ENCODE results near the gene RSPH10B2. TPM values are rescaled to one million over a fixed set of nuclear protein-coding genes. Genes with fewer than 3 reads are reported as not detected.

The RSPH10B2 gene
- total and polyA plus RNA-seq, 9 of the 15 experiments (the other 6 are each of a cell fraction or from before 2014, with no cell fraction given): 0.04 to 0.11 (median 0.08) TPM; not detected in 5

- TF ChIP-seq TRIM25 (IDR thresholded peaks at IDR 0.05; ENCODE audit: borderline replicate concordance) (no peak), NR2C2 (CRISPR knock-in tag; IDR thresholded peaks at IDR 0.05) (no peak; the same call in 1 of the 2 replicates), NR2C2 (tag; IDR thresholded peaks at IDR 0.05) (peak; percentile 94), TCF3 (CRISPR knock-in tag; IDR thresholded peaks at IDR 0.05) (no peak), ZMIZ1 (IDR thresholded peaks at IDR 0.05; ENCODE audit: low read depth in 2 of 2, low read length in 2 of 2) (no peak), ZNF124 (CRISPR knock-in tag; IDR thresholded peaks at IDR 0.05) (no peak), ZNF609 (CRISPR knock-in tag; IDR thresholded peaks at IDR 0.05; ENCODE audit: borderline replicate concordance) (no peak), SMARCA5 (IDR thresholded peaks at IDR 0.05) (no peak), FOXJ3 (CRISPR knock-in tag; IDR thresholded peaks at IDR 0.05) (no peak), ZNF347 (CRISPR knock-in tag; IDR thresholded peaks at IDR 0.05; ENCODE audit: low read depth) (no peak), NBN (IDR thresholded peaks at IDR 0.05; ENCODE audit: low read depth) (no peak), POLR2AphosphoS2 (IDR thresholded peaks at IDR 0.05; ENCODE audit: low read length) (no peak), U2AF2 (optimal IDR thresholded peaks at IDR 0.05; ENCODE audit: low read depth, low read length) (no peak), ZSCAN29 (IDR thresholded peaks at IDR 0.05) (no peak), BRD4 (IDR thresholded peaks at IDR 0.05) (no peak), RCOR1 (IDR thresholded peaks at IDR 0.05; ENCODE audit: borderline replicate concordance in 1 of 2, low read depth in 2 of 2, low read length in 2 of 2) (peak in 1 of 2 experiments; percentile 22; a peak in 1 of 4 replicates), ZNF740 (CRISPR knock-in tag; IDR thresholded peaks at IDR 0.05) (no peak), ZNF740 (tag; IDR thresholded peaks at IDR 0.05) (no peak)
These were observed 47.1 kb upstream of the RSPH10B2 start, which contains the start of gene ZNF12 (continued) for GRCh38 chr7:6706666-6707407.
